ENCODE results near the gene SLC38A6. TPM values are rescaled to one million over a fixed set of nuclear protein-coding genes. Genes with fewer than 3 reads are reported as not detected.

SLC38A6 gene
- total and polyA plus RNA-seq, 2 of the 13 experiments (the other 11 are each of a cell fraction or from before 2014, with no cell fraction given) = 6.9 to 22.1 TPM

DNA sequence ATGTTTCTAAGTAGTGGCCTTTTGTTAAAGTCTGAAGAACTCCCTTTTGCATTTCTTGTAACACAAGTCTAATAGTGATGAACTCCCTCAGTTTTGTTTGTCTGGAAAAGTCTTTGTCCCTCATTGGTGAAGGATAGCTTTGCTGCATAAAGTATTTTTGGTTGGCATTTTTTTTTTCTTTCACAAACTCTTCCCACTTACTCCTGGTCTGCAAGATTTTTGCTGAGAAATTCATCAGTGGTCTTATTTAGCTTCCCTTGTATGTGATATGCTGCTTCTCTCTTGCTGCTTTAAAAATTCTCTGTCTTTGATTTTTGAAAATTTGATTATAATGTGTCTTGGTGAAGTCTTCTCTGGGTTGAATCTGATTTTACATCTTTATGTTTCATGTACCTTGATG, 22.9 kb upstream of the SLC38A6 start:
- in situ Hi-C loops (cut with HindIII; ENCODE audit: extremely low pct_ligation_motif_present, low pct_unique_long_range_greater_than_20kb) (no loop called here), intact Hi-C loops (cut with micrococcal nuclease; ENCODE audit: unreplicated experiment) (no loop called here)
- Histone ChIP-seq H3K79me2 (ENCODE audit: insufficient read depth, low read length) (no peaks in the 10 kb centered on the region), H3K36me3 (replicated peaks in 1 of 2; ENCODE audit: control insufficient read depth in 1 of 2, insufficient read depth in 2 of 2, low read length in 2 of 2) (no peaks in the 10 kb centered on the region), H4K20me1 (ENCODE audit: insufficient read depth, low read length) (no peaks in the 10 kb centered on the region), H3K4me2 (ENCODE audit: low read depth, low read length) (no peak overlapping the region), H3K9me3 (ENCODE audit: low read length) (peaks cover 23% of the 10 kb centered on the region), H3K4me1 (ENCODE audit: insufficient read depth, low read length) (no peaks in the 10 kb centered on the region), H3K27me3 (ENCODE audit: control insufficient read depth in 1 of 2, insufficient read depth in 2 of 2, low read length in 2 of 2) (no peaks in the 10 kb centered on the region), H2AFZ (ENCODE audit: low read length) (no peak overlapping the region), H3K27ac (ENCODE audit: extremely low read length, insufficient read depth, low read length) (no peak overlapping the region), H3K9ac (ENCODE audit: insufficient read depth, low read depth, low read length) (no peak overlapping the region), H3K4me3 (replicated peaks in 1 of 3; ENCODE audit: insufficient read depth in 1 of 3, low read depth in 2 of 3, low read length in 3 of 3) (no peak overlapping the region)
- ChIA-PET CTCF (ENCODE audit: low intra/inter-chr PET ratio, low total read pairs) (no interaction called here), POLR2A (interaction anchor here (0.6 kb wide), 1 partner anchor 21 kb away, joined by 4 read pairs; no protein-coding TSS in a partner anchor)
- FAIRE-seq (no peak), DNase-seq (ENCODE audit: low spot score) (no peak), ATAC-seq (no peak)
- peak; percentile 96; the same call in 1 of the 2 replicates for TF ChIP-seq ZNF136 (CRISPR knock-in tag; IDR thresholded peaks at IDR 0.05; ENCODE audit: low read depth)
- TF ChIP-seq NPAS2 (CRISPR knock-in tag; IDR thresholded peaks at IDR 0.05; ENCODE audit: borderline replicate concordance) = no peak
- TF ChIP-seq ZBTB42 (CRISPR knock-in tag; IDR thresholded peaks at IDR 0.05) = no peak
- BruUV-seq (replicated peaks) = no TSS peak

DNA sequence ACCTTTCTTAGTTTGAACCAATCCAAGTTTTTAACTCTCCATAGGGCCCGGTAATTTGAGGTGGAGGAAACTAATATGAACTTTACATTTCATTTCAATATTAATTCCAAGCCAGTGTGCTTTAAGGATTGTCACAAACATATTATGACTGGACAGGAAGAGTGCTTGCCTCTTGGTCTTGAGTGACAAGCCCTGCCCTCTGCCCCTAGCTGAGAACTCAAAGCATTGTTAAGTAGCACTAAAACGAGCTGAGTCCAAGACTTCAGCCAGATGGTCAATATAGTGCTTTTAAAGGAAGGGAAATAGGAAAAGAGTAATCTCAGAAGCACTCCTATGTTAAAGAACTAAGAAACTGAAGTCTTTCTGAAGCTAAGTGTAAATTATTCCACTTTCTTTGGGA, 17.3 kb upstream of the SLC38A6 start:
- Histone ChIP-seq H3K79me2 (ENCODE audit: insufficient read depth, low read length) (no peaks in the 10 kb centered on the region), H3K4me2 (ENCODE audit: low read depth, low read length) (no peak overlapping the region), H3K4me1 (ENCODE audit: insufficient read depth, low read length) (peaks cover 21% of the 10 kb centered on the region), H3K9ac (ENCODE audit: insufficient read depth, low read depth, low read length) (no peak overlapping the region), H4K20me1 (ENCODE audit: insufficient read depth, low read length) (no peaks in the 10 kb centered on the region), H3K27me3 (ENCODE audit: control insufficient read depth in 1 of 2, insufficient read depth in 2 of 2, low read length in 2 of 2) (no peaks in the 10 kb centered on the region), H3K27ac (ENCODE audit: extremely low read length, insufficient read depth, low read length) (no peak overlapping the region), H2AFZ (ENCODE audit: low read length) (no peak overlapping the region), H3K36me3 (replicated peaks in 1 of 2; ENCODE audit: control insufficient read depth in 1 of 2, insufficient read depth in 2 of 2, low read length in 2 of 2) (no peaks in the 10 kb centered on the region), H3K4me3 (replicated peaks in 1 of 3; ENCODE audit: insufficient read depth in 1 of 3, low read depth in 2 of 3, low read length in 3 of 3) (no peak overlapping the region), H3K9me3 (ENCODE audit: low read length) (no peaks in the 10 kb centered on the region; the same call in 1 of the 2 replicates)
- FAIRE-seq = peak; percentile 18
- CTCF ChIA-PET (ENCODE audit: low intra/inter-chr PET ratio, low total read pairs) = no interaction called here
- BruUV-seq (replicated peaks) = no TSS peak
- intact Hi-C loops (cut with micrococcal nuclease; ENCODE audit: unreplicated experiment) = no loop called here
- no peak for DNase-seq (ENCODE audit: low spot score)
- WGBS (ENCODE audit: low lambda C conversion rate) = 55% methylated on average over 2 of the region's 2 CpGs
- in situ Hi-C loops (cut with HindIII; ENCODE audit: extremely low pct_ligation_motif_present, low pct_unique_long_range_greater_than_20kb) = no loop called here
- no peak for ATAC-seq
- POLR2A ChIA-PET = no interaction called here
- TF ChIP-seq SATB2 (CRISPR knock-in tag; IDR thresholded peaks at IDR 0.05) (no peak), TCF7L2 (IDR thresholded peaks at IDR 0.05; ENCODE audit: low read depth, low read length) (no peak), CENPT (CRISPR knock-in tag; IDR thresholded peaks at IDR 0.05; ENCODE audit: low read depth) (no peak), ONECUT2 (CRISPR knock-in tag; IDR thresholded peaks at IDR 0.05) (no peak), ZNF615 (CRISPR knock-in tag; IDR thresholded peaks at IDR 0.05; ENCODE audit: borderline replicate concordance) (no peak), FOXM1 (CRISPR knock-in tag; IDR thresholded peaks at IDR 0.05) (no peak), DNMT3B (CRISPR knock-in tag; conservative IDR thresholded peaks at IDR 0.05) (no peak), FOSL2 (CRISPR knock-in tag; IDR thresholded peaks at IDR 0.05) (no peak)
- TF ChIP-seq, protein P1, sequence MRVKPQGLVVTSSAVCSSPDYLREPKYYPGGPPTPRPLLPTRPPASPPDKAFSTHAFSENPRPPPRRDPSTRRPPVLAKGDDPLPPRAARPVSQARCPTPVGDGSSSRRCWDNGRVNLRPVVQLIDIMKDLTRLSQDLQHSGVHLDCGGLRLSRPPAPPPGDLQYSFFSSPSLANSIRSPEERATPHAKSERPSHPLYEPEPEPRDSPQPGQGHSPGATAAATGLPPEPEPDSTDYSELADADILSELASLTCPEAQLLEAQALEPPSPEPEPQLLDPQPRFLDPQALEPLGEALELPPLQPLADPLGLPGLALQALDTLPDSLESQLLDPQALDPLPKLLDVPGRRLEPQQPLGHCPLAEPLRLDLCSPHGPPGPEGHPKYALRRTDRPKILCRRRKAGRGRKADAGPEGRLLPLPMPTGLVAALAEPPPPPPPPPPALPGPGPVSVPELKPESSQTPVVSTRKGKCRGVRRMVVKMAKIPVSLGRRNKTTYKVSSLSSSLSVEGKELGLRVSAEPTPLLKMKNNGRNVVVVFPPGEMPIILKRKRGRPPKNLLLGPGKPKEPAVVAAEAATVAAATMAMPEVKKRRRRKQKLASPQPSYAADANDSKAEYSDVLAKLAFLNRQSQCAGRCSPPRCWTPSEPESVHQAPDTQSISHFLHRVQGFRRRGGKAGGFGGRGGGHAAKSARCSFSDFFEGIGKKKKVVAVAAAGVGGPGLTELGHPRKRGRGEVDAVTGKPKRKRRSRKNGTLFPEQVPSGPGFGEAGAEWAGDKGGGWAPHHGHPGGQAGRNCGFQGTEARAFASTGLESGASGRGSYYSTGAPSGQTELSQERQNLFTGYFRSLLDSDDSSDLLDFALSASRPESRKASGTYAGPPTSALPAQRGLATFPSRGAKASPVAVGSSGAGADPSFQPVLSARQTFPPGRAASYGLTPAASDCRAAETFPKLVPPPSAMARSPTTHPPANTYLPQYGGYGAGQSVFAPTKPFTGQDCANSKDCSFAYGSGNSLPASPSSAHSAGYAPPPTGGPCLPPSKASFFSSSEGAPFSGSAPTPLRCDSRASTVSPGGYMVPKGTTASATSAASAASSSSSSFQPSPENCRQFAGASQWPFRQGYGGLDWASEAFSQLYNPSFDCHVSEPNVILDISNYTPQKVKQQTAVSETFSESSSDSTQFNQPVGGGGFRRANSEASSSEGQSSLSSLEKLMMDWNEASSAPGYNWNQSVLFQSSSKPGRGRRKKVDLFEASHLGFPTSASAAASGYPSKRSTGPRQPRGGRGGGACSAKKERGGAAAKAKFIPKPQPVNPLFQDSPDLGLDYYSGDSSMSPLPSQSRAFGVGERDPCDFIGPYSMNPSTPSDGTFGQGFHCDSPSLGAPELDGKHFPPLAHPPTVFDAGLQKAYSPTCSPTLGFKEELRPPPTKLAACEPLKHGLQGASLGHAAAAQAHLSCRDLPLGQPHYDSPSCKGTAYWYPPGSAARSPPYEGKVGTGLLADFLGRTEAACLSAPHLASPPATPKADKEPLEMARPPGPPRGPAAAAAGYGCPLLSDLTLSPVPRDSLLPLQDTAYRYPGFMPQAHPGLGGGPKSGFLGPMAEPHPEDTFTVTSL (CRISPR knock-in tag; IDR thresholded peaks at IDR 0.05; ENCODE audit: borderline replicate concordance) = no peak
- TF ChIP-seq, protein P2, sequence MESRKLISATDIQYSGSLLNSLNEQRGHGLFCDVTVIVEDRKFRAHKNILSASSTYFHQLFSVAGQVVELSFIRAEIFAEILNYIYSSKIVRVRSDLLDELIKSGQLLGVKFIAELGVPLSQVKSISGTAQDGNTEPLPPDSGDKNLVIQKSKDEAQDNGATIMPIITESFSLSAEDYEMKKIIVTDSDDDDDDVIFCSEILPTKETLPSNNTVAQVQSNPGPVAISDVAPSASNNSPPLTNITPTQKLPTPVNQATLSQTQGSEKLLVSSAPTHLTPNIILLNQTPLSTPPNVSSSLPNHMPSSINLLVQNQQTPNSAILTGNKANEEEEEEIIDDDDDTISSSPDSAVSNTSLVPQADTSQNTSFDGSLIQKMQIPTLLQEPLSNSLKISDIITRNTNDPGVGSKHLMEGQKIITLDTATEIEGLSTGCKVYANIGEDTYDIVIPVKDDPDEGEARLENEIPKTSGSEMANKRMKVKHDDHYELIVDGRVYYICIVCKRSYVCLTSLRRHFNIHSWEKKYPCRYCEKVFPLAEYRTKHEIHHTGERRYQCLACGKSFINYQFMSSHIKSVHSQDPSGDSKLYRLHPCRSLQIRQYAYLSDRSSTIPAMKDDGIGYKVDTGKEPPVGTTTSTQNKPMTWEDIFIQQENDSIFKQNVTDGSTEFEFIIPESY (CRISPR knock-in tag; IDR thresholded peaks at IDR 0.05) = no peak

Data from HepG2 (cell line).